Endothelial cell of umbilical vein (primary cell): ENCODE results near the gene NKD1. TPM values are rescaled to one million over a fixed set of nuclear protein-coding genes. Genes with fewer than 3 reads are reported as not detected.

ENCODE experiments used
- BruUV-seq: library from RNA; stranded (reverse); fragments of 400-500 nt; replicated peaks from 2 replicates; lab custom pipeline; 2021; lab: Mats Ljungman, UMichigan
- CTCF ChIA-PET: fragments of 300-600, 350-600 bp; sonication (Branson Sonifier 250); formaldehyde crosslinking; loops from one replicate; lab custom pipeline; 2021; ENCODE audit warnings: antibody characterized with exemption, inconsistent platforms; lab: Charles Lee
- POLR2A ChIA-PET: fragments of 300-600, 350-600 bp; sonication (Branson Sonifier 250); formaldehyde crosslinking; loops from one replicate; lab custom pipeline; 2021; ENCODE audit warnings: antibody characterized with exemption, inconsistent platforms; lab: Charles Lee
- DNase-seq: peaks from one replicate; pipeline ENCODE4 v3.0.0-alpha.2; 2011; ENCODE audit warnings: low read depth, low spot score
- FAIRE-seq: peaks from 2 replicates; lab custom pipeline; 2011; peaks lifted over from hg19 to GRCh38; lab: Jason Lieb, UNC
- H2AFZ ChIP-seq: 2 replicates; pipeline ENCODE4 v1.6.0; 2012; ENCODE audit warnings: low read depth, low read length, control low read depth, inconsistent platforms
- H3K27ac ChIP-seq: 2 replicates; pipeline ENCODE4 v1.5.1; 2011; ENCODE audit warnings: low read depth, mild to moderate bottlenecking, control low read depth, low read length, moderate library complexity; ENCODE audit not compliant: insufficient read depth
- H3K27me3 ChIP-seq, 2 experiments: 2 replicates each; pipeline versions ENCODE4 v1.6.0 to v1.6.1; 2011; ENCODE audit warnings: low read length in 2 of 2, mixed read lengths in 1 of 2; ENCODE audit not compliant: control insufficient read depth in 2 of 2, insufficient read depth in 2 of 2
- H3K36me3 ChIP-seq, 2 experiments: 2 replicates in 1 of 2; 3 replicates in 1 of 2; pipeline ENCODE4 v1.5.1; 2011; ENCODE audit warnings: low read length in 2 of 2, mild to moderate bottlenecking in 1 of 2, moderate library complexity in 1 of 2; ENCODE audit not compliant: control insufficient read depth in 2 of 2, insufficient read depth in 2 of 2; ENCODE audit errors: extremely low read depth in 1 of 2
- H3K4me1 ChIP-seq: 3 replicates; pipeline ENCODE4 v1.5.1; 2011; ENCODE audit warnings: mild to moderate bottlenecking, low read length; ENCODE audit not compliant: control insufficient read depth, insufficient read depth; ENCODE audit errors: extremely low read depth
- H3K4me2 ChIP-seq: 2 replicates; pipeline ENCODE4 v1.6.1; 2011; ENCODE audit warnings: low read length, control low read depth, mixed read lengths; ENCODE audit not compliant: insufficient read depth
- H3K4me3 ChIP-seq, 3 experiments: fragments of 200-600 bp in 1 of 3; sonication (generic), shearing (Covaris generic) in 1 of 3; replicated peaks in 1 of 3; 2 replicates each; pipeline ENCODE4 v1.5.1; 2011 to 2016; ENCODE audit warnings: control low read depth in 3 of 3, low read length in 3 of 3, mild to moderate bottlenecking in 2 of 3, inconsistent platforms in 1 of 3, low read depth in 1 of 3, moderate library complexity in 1 of 3; ENCODE audit not compliant: insufficient read depth in 1 of 3
- H3K79me2 ChIP-seq: 2 replicates; pipeline ENCODE4 v1.6.0; 2012; ENCODE audit warnings: low read length, inconsistent platforms; ENCODE audit not compliant: control insufficient read depth, insufficient read depth
- H3K9ac ChIP-seq: replicated peaks from 2 replicates; pipeline ENCODE3; 2011; ENCODE audit warnings: low read length, control low read depth; ENCODE audit not compliant: insufficient read depth; ENCODE audit errors: extremely low read depth
- H3K9me1 ChIP-seq: replicated peaks from 3 replicates; pipeline ENCODE4 v1.6.0; 2011; ENCODE audit warnings: mild to moderate bottlenecking, low read length; ENCODE audit not compliant: control insufficient read depth, insufficient read depth; ENCODE audit errors: extremely low read depth
- H3K9me3 ChIP-seq: replicated peaks from 2 replicates; pipeline ENCODE4 v1.5.1; 2012; ENCODE audit warnings: low read length, inconsistent platforms; ENCODE audit not compliant: control insufficient read depth, insufficient read depth
- H4K20me1 ChIP-seq: replicated peaks from 2 replicates; pipeline ENCODE3; 2011; ENCODE audit warnings: mild to moderate bottlenecking, low read length; ENCODE audit not compliant: control insufficient read depth, insufficient read depth; ENCODE audit errors: extremely low read depth
- CTCF ChIP-seq, 2 donors: IDR thresholded peaks; 1 replicate in 1 of 2; 2 replicates in 1 of 2; pipeline ENCODE4 v1.5.1; 2011; ENCODE audit warnings: low read length in 2 of 2, mild to moderate bottlenecking in 2 of 2, moderate library complexity in 2 of 2, control low read depth in 1 of 2, inconsistent platforms in 1 of 2, low read depth in 1 of 2; ENCODE audit not compliant: insufficient read depth in 1 of 2; ENCODE audit errors: extremely low read depth in 1 of 2
- EZH2 ChIP-seq: IDR thresholded peaks from 2 replicates; pipeline ENCODE4 v1.6.1; 2012; ENCODE audit warnings: borderline replicate concordance, low read depth, mild to moderate bottlenecking, moderate library complexity, low read length, inconsistent platforms; ENCODE audit not compliant: severe bottlenecking
- FOS ChIP-seq: IDR thresholded peaks from 2 replicates; pipeline ENCODE4 v1.6.1; 2011; ENCODE audit warnings: mild to moderate bottlenecking, low read length, moderate library complexity, borderline replicate concordance; ENCODE audit not compliant: insufficient read depth
- GATA2 ChIP-seq: IDR thresholded peaks from 2 replicates; pipeline ENCODE4 v1.7.0; 2011; ENCODE audit warnings: low read depth, mild to moderate bottlenecking, moderate library complexity, mixed read lengths, low read length; ENCODE audit not compliant: insufficient read length, insufficient read depth
- MYC ChIP-seq: IDR thresholded peaks from one replicate; pipeline ENCODE4 v1.6.1; 2011; ENCODE audit warnings: mild to moderate bottlenecking, low read depth, low read length
- POLR2A ChIP-seq: IDR thresholded peaks from 2 replicates; pipeline ENCODE4 v1.6.1; 2012; ENCODE audit warnings: low read depth, mild to moderate bottlenecking, control low read depth, low read length
- POLR2AphosphoS5 ChIP-seq: IDR thresholded peaks from 2 replicates; pipeline ENCODE4 v1.6.1; 2012; ENCODE audit warnings: low read depth, mild to moderate bottlenecking, control low read depth, low read length, moderate library complexity; ENCODE audit not compliant: insufficient read depth
- dilution Hi-C: fragments of 300-500 bp; cut with MboI; formaldehyde crosslinking; loops from one replicate; pipeline ENCODE4 v1.15.0; 2019; ENCODE audit warnings: low sequenced_read_pairs; ENCODE audit not compliant: extremely low pct_ligation_motif_present
- intact Hi-C: fragments of 100-400 bp; cut with micrococcal nuclease; formaldehyde crosslinking; loops from one replicate; pipeline ENCODE4 v1.10.0; 2022
- polyA plus RNA-seq, 4 experiments: library from polyadenylated mRNA; depleted of rRNA in 3 of 4; stranded (reverse) in 3 of 4; unstranded in 1 of 4; fragments of >200 nt; gene quantifications; 2 replicates each; pipeline versions ENCODE4 v1.2.1 to v1.2.3, GENCODE V29; 2011 to 2012; ENCODE audit warnings: missing spikeins in 1 of 4
- total RNA-seq: library from RNA; stranded (reverse); gene quantifications from 2 replicates; pipeline ENCODE4 v1.2.3, GENCODE V29; 2021

Gene NKD1
- total and polyA plus RNA-seq, 2 donors (not counting 3 experiments of a cell fraction or from before 2014, with no cell fraction given), result not detected

GRCh38 chr16:50519001-50519400 lies 29.2 kb upstream of the NKD1 start:
- intact Hi-C loops (loop anchor here (10.0 kb wide), 1 partner anchor 1736 kb away; no protein-coding TSS in a partner anchor), dilution Hi-C loops (no loop called here)
- no peaks in the 10 kb centered on the region for H4K20me1 ChIP-seq
- TF ChIP-seq FOS, result no peak
- no peak for TF ChIP-seq MYC
- TF ChIP-seq CTCF (IDR thresholded peaks at IDR 0.05; ENCODE audit: extremely low read depth in 1 of 2, insufficient read depth in 1 of 2, low read depth in 1 of 2, low read length in 2 of 2), result no peak
- no peak for TF ChIP-seq POLR2AphosphoS5
- TF ChIP-seq EZH2, result no peak
- no peak for TF ChIP-seq POLR2A
- TF ChIP-seq GATA2, result no peak
- DNase-seq, result no peak
- FAIRE-seq, result no peak
- ChIA-PET CTCF (interaction anchor here (1.2 kb wide), 1 partner anchor 9 kb away, joined by 4 read pairs; no protein-coding TSS in a partner anchor), POLR2A (no interaction called here)
- no peak overlapping the region for H3K4me3 ChIP-seq
- H3K27me3 ChIP-seq, result no peaks in the 10 kb centered on the region
- H3K9ac ChIP-seq, result no peak overlapping the region
- no peaks in the 10 kb centered on the region for H3K9me3 ChIP-seq
- H3K36me3 ChIP-seq, result no peaks in the 10 kb centered on the region
- H3K27ac ChIP-seq, result no peak overlapping the region
- H3K4me1 ChIP-seq, result no peaks in the 10 kb centered on the region
- BruUV-seq, result no TSS peak
- H2AFZ ChIP-seq, result no peak overlapping the region
- no peak overlapping the region for H3K4me2 ChIP-seq
- H3K9me1 ChIP-seq, result no peaks in the 10 kb centered on the region
- no peaks in the 10 kb centered on the region for H3K79me2 ChIP-seq
